Left lung (tissue), 14 donors: ENCODE measurements around the gene PRRG3. TPM values are rescaled to one million over a fixed set of nuclear protein-coding genes. Genes with fewer than 3 reads are reported as not detected.

ENCODE experiments used
- ATAC-seq: fragments of 200-7000 bp; cut with Tn5 transposase; one replicate; pipeline ENCODE4 v1.9.1; 2020; ENCODE audit warnings: moderate library complexity
- DNase-seq, 4 donors: peaks; one replicate each; pipeline ENCODE4 v3.0.0-alpha.2; 2013 to 2020
- H3K27ac ChIP-seq, 2 donors: fragments of 200-600 bp; sonication (generic) in 1 of 2; one replicate each; pipeline versions ENCODE4 v1.5.0 to v1.8.0; 2020 to 2021
- H3K27me3 ChIP-seq, 2 donors: fragments of 200-600 bp; sonication (generic) in 1 of 2; one replicate each; pipeline versions ENCODE4 v1.5.0 to v1.8.0; 2020 to 2021
- H3K36me3 ChIP-seq, 2 donors: fragments of 200-600 bp; sonication (generic) in 1 of 2; one replicate each; pipeline versions ENCODE4 v1.5.0 to v1.8.0; 2020 to 2021
- H3K4me1 ChIP-seq, 2 donors: fragments of 200-600 bp; one replicate each; pipeline ENCODE4 v1.8.0; 2021
- H3K4me3 ChIP-seq, 2 donors: fragments of 200-600 bp; sonication (generic) in 1 of 2; one replicate each; pipeline versions ENCODE4 v1.5.0 to v1.8.0; 2020 to 2021; ENCODE audit warnings: mild to moderate bottlenecking in 1 of 2
- H3K9me3 ChIP-seq, 2 donors: fragments of 200-600 bp; sonication (generic) in 1 of 2; one replicate each; pipeline versions ENCODE4 v1.5.0 to v1.8.0; 2020 to 2021
- CTCF ChIP-seq, 2 donors: fragments of 200-600 bp; sonication (generic) in 1 of 2; IDR thresholded peaks; one replicate each; pipeline versions ENCODE4 v1.5.0 to v1.8.0; 2021; ENCODE audit warnings: antibody characterized with exemption in 2 of 2
- intact Hi-C, 2 donors: fragments of 100-400 bp; cut with DNase I; formaldehyde crosslinking; loops; one replicate each; pipeline versions ENCODE4 v1.11.2 to v1.14.2; 2022
- long read RNA-seq, 12 donors: library from polyadenylated mRNA in 2 of 12; unstranded in 2 of 12; transcript quantifications; one replicate each; pipeline ENCODE4 v2.0.0 and lab custom pipeline, GENCODE V29; 2019 to 2026
- polyA plus RNA-seq, 6 donors: library from polyadenylated mRNA; unstranded; fragments of 120-200 nt; gene quantifications; one replicate each; pipeline ENCODE4 v1.2.1, GENCODE V29; 2013; ENCODE audit not compliant: insufficient read length in 6 of 6
- total RNA-seq, 2 donors: library from RNA; stranded (reverse); fragmentation: NEBNext Ultra II Directional; extraction: Animal tissue kit (Norgen Biotek cat#: 25700); gene quantifications; one replicate each; pipeline ENCODE4 v1.2.1, GENCODE V29; 2021
- donor health status: DM: no; HTN: yes; CAD: no.
- donor health status: DM: no; HTN: no; CAD: no.

Gene PRRG3
- total RNA-seq: 1 to 10 TPM; 1.9 to 2.1 TPM
- polyA plus RNA-seq: 10 to 100 TPM in 5 of 6 donors, 1 to 10 TPM in 1; 9.8 to 17.5 (median 13.1) TPM
- long read RNA-seq, donor 1: 0 reads
- long read RNA-seq, donor 2, partial matches to known transcripts: 0 of 1 reads
- long read RNA-seq, donor 2, other reads (novel, unspliced or antisense): 0 of 1 reads
- long read RNA-seq, donor 3, partial matches to known transcripts: 0 of 1 reads
- long read RNA-seq, donor 3, other reads (novel, unspliced or antisense): 0 of 1 reads
- long read RNA-seq, donor 4: 0 reads
- long read RNA-seq, donor 5: 0 reads
- long read RNA-seq, donor 6: 0 reads
- long read RNA-seq, donor 7, partial matches to known transcripts: 0 of 1 reads
- long read RNA-seq, donor 7, other reads (novel, unspliced or antisense): 0 of 1 reads
- long read RNA-seq, donor 8: 0 reads
- long read RNA-seq, donor 9: 0 reads
- long read RNA-seq, donor 10: 0 reads
- long read RNA-seq, donor 11, partial matches to known transcripts: 0 of 1 reads
- long read RNA-seq, donor 11, other reads (novel, unspliced or antisense): 0 of 1 reads
- long read RNA-seq, donor 12: 0 reads

- no peak within 1 kb of the TSS for H3K4me3 ChIP-seq
- H3K36me3 ChIP-seq: no peaks in the 10 kb centered on the region
- no peaks in the 10 kb centered on the region for H3K4me1 ChIP-seq
- ATAC-seq (no peak), DNase-seq (peak in 1 of 4 donors; percentile 52)
- no peak for TF ChIP-seq CTCF (IDR thresholded peaks at IDR 0.05)
- intact Hi-C loops: no loop called here
- no peaks in the 10 kb centered on the region for H3K9me3 ChIP-seq
- no peak within 1 kb of the TSS for H3K27ac ChIP-seq
- peaks cover 0 to 19% of the 10 kb centered on the region in 2 donors for H3K27me3 ChIP-seq
These were observed at the start of gene PRRG3 for GRCh38 chrX:151694661-151695582. PRRG3 (plus strand) TSS chrX:151695458; CDS start chrX:151698815, 3,357 bp downstream.

- no peak for ATAC-seq
- TF ChIP-seq CTCF (IDR thresholded peaks at IDR 0.05): no peak
- H3K27ac ChIP-seq: no peak overlapping the region
These were observed 20.0 kb upstream of the PRRG3 start for GRCh38 chrX:151675121-151675746.

GRCh38 chrX:151676196-151676595, 19.1 kb upstream of the PRRG3 start:
- H3K36me3 ChIP-seq: no peaks in the 10 kb centered on the region
- no peaks in the 10 kb centered on the region for H3K9me3 ChIP-seq
- intact Hi-C loops: no loop called here
- H3K27ac ChIP-seq: no peak overlapping the region
- peak in 1 of 4 donors; percentile 56 for DNase-seq
- TF ChIP-seq CTCF (IDR thresholded peaks at IDR 0.05): no peak
- no peak for ATAC-seq
- H3K4me3 ChIP-seq: no peak overlapping the region
- no peaks in the 10 kb centered on the region for H3K4me1 ChIP-seq
- no peaks in the 10 kb centered on the region for H3K27me3 ChIP-seq

More at GRCh38 chrX:151675121-151675746, 20.0 kb upstream of the PRRG3 start:
- Histone ChIP-seq H3K4me1 (no peaks in the 10 kb centered on the region), H3K9me3 (no peaks in the 10 kb centered on the region), H3K4me3 (no peak overlapping the region), H3K27me3 (no peaks in the 10 kb centered on the region), H3K36me3 (no peaks in the 10 kb centered on the region)
- intact Hi-C loops: no loop called here
- no peak for DNase-seq

GRCh38 chrX:151679798-151680402, 15.4 kb upstream of the PRRG3 start:
- no peaks in the 10 kb centered on the region for H3K36me3 ChIP-seq
- intact Hi-C loops: no loop called here
- H3K9me3 ChIP-seq: no peaks in the 10 kb centered on the region
- no peaks in the 10 kb centered on the region for H3K27me3 ChIP-seq
- no peak overlapping the region for H3K4me3 ChIP-seq
- no peak for DNase-seq
- no peak for TF ChIP-seq CTCF (IDR thresholded peaks at IDR 0.05)
- peak; percentile 21 for ATAC-seq
- no peaks in the 10 kb centered on the region for H3K4me1 ChIP-seq
- H3K27ac ChIP-seq: no peak overlapping the region
